NT2/D1 (cell line): ENCODE measurements around the gene SPATA13.

ENCODE experiments used
- YY1 ChIP-seq: IDR thresholded peaks from 2 replicates; pipeline ENCODE4 v1.6.1; 2011; ENCODE audit not compliant: insufficient read length, insufficient read depth
- ZNF274 ChIP-seq: IDR thresholded peaks from 2 replicates; pipeline ENCODE4 v1.6.1; 2011; ENCODE audit warnings: mild to moderate bottlenecking, low read depth, low read length

GRCh38 chr13:24265453-24265852, 104.9 kb downstream of the SPATA13 start:
- TF ChIP-seq YY1 = no peak
- TF ChIP-seq ZNF274 = no peak
